Breast epithelium (tissue), 4 donors: ENCODE results near the gene RHCG. TPM values are rescaled to one million over a fixed set of nuclear protein-coding genes. Genes with fewer than 3 reads are reported as not detected.

Experiments used
- DNase-seq, 2 donors: peaks; one replicate each; pipeline ENCODE4 v3.0.0-alpha.2; 2019; ENCODE audit warnings: low spot score in 2 of 2
- H3K27ac ChIP-seq, 2 donors: fragments of 200-600 bp; sonication (generic) in 1 of 2; one replicate each; pipeline ENCODE4 v1.5.1; 2016 to 2019; ENCODE audit warnings: mild to moderate bottlenecking in 1 of 2
- H3K27me3 ChIP-seq, 2 donors: fragments of 200-600 bp; sonication (generic) in 1 of 2; one replicate each; pipeline versions ENCODE4 v1.5.1 to v1.6.0; 2017 to 2019; ENCODE audit warnings: control low read depth in 1 of 2, mild to moderate bottlenecking in 1 of 2
- H3K36me3 ChIP-seq: fragments of 200-600 bp; one replicate; pipeline ENCODE4 v1.5.1; 2019
- H3K4me1 ChIP-seq, 2 donors: fragments of 200-600 bp; sonication (generic); one replicate each; pipeline ENCODE4 v1.5.1; 2016 to 2019; ENCODE audit warnings: control low read depth in 1 of 2
- H3K4me3 ChIP-seq, 3 donors: fragments of 200-600 bp; sonication (generic); 1 replicate in 2 of 3; 2 replicates in 1 of 3; pipeline ENCODE4 v1.5.1; 2016 to 2019; ENCODE audit warnings: mild to moderate bottlenecking in 3 of 3, moderate library complexity in 2 of 3
- H3K9me3 ChIP-seq, 2 donors: fragments of 200-600 bp; sonication (generic) in 1 of 2; one replicate each; pipeline ENCODE4 v1.5.1; 2016 to 2019; ENCODE audit warnings: control low read depth in 1 of 2
- CTCF ChIP-seq, 3 donors: fragments of 450-650 bp; IDR thresholded peaks; one replicate each; pipeline ENCODE4 v1.5.1; 2016 to 2017; ENCODE audit warnings: antibody characterized with exemption in 3 of 3, mild to moderate bottlenecking in 3 of 3, moderate library complexity in 3 of 3
- POLR2A ChIP-seq: fragments of 450-650 bp; IDR thresholded peaks from one replicate; pipeline ENCODE4 v1.6.1; 2016; ENCODE audit warnings: antibody characterized with exemption, mild to moderate bottlenecking, moderate library complexity
- POLR2AphosphoS5 ChIP-seq, 3 donors: sonication (generic); formaldehyde crosslinking; IDR thresholded peaks; one replicate each; pipeline ENCODE4 v1.6.1; 2017; ENCODE audit warnings: antibody characterized with exemption in 3 of 3
- intact Hi-C: fragments of 100-400 bp; cut with DNase I; formaldehyde crosslinking; loops from one replicate; pipeline ENCODE4 v1.15.1; 2023; ENCODE audit warnings: low total_unique reads
- total RNA-seq, 3 donors: library from RNA; depleted of rRNA; stranded (reverse); fragments of >200 nt; gene quantifications; one replicate each; pipeline ENCODE4 v1.1.0, GENCODE V29; 2016

Gene RHCG
- total RNA-seq, 3 donors from 2014 or later = 0.16 to 1.5 (median 0.66) TPM

- DNase-seq = no peak
- no peak overlapping the region for H3K4me3 ChIP-seq
- no peaks in the 10 kb centered on the region for H3K4me1 ChIP-seq
- no peaks in the 10 kb centered on the region for H3K9me3 ChIP-seq
- H3K27me3 ChIP-seq = peaks cover 0 to 17% of the 10 kb centered on the region in 2 donors
- no peak overlapping the region for H3K27ac ChIP-seq
- TF ChIP-seq POLR2AphosphoS5 (IDR thresholded peaks at IDR 0.05) = no peak
- no peak for TF ChIP-seq POLR2A
- TF ChIP-seq CTCF (IDR thresholded peaks at IDR 0.05) = no peak
- intact Hi-C loops = no loop called here
- H3K36me3 ChIP-seq = no peaks in the 10 kb centered on the region
Observed at GRCh38 chr15:89448825-89449224, 47.6 kb downstream of the RHCG start.

GRCh38 chr15:89447676-89448075 lies 48.7 kb downstream of the RHCG start:
- intact Hi-C loops = no loop called here
- peaks cover 0 to 17% of the 10 kb centered on the region in 2 donors for H3K27me3 ChIP-seq

GRCh38 chr15:89446255-89446891 lies 50.0 kb downstream of the RHCG start:
- intact Hi-C loops = no loop called here
- Histone ChIP-seq H3K27ac (no peak overlapping the region), H3K4me1 (no peaks in the 10 kb centered on the region), H3K36me3 (no peaks in the 10 kb centered on the region), H3K9me3 (no peaks in the 10 kb centered on the region), H3K4me3 (no peak overlapping the region), H3K27me3 (peaks cover 0 to 17% of the 10 kb centered on the region in 2 donors)
- TF ChIP-seq POLR2A = no peak
- no peak for TF ChIP-seq CTCF (IDR thresholded peaks at IDR 0.05)
- no peak for TF ChIP-seq POLR2AphosphoS5 (IDR thresholded peaks at IDR 0.05)
- no peak for DNase-seq

More at GRCh38 chr15:89447676-89448075, 48.7 kb downstream of the RHCG start:
- H3K27ac ChIP-seq = no peak overlapping the region
- DNase-seq = no peak
- H3K36me3 ChIP-seq = no peaks in the 10 kb centered on the region
- no peaks in the 10 kb centered on the region for H3K9me3 ChIP-seq
- no peaks in the 10 kb centered on the region for H3K4me1 ChIP-seq
- no peak overlapping the region for H3K4me3 ChIP-seq
- TF ChIP-seq POLR2A (no peak), POLR2AphosphoS5 (IDR thresholded peaks at IDR 0.05) (no peak), CTCF (IDR thresholded peaks at IDR 0.05) (no peak)

- Histone ChIP-seq H3K36me3 (no peaks in the 10 kb centered on the region), H3K9me3 (no peaks in the 10 kb centered on the region), H3K27ac (no peak overlapping the region), H3K4me1 (no peaks in the 10 kb centered on the region), H3K27me3 (peaks cover 0 to 13% of the 10 kb centered on the region in 2 donors), H3K4me3 (no peak overlapping the region)
- intact Hi-C loops = no loop called here
- DNase-seq = no peak
- TF ChIP-seq CTCF (IDR thresholded peaks at IDR 0.05) = no peak
- TF ChIP-seq POLR2A = no peak
- no peak for TF ChIP-seq POLR2AphosphoS5 (IDR thresholded peaks at IDR 0.05)
Observed at GRCh38 chr15:89445518-89445917, 50.9 kb downstream of the RHCG start.

- intact Hi-C loops = no loop called here
- Histone ChIP-seq H3K27me3 (peaks cover 0 to 13% of the 10 kb centered on the region in 2 donors), H3K9me3 (no peaks in the 10 kb centered on the region), H3K4me3 (no peak overlapping the region), H3K36me3 (no peaks in the 10 kb centered on the region), H3K27ac (no peak overlapping the region), H3K4me1 (no peaks in the 10 kb centered on the region)
- TF ChIP-seq POLR2AphosphoS5 (IDR thresholded peaks at IDR 0.05) = no peak
- no peak for TF ChIP-seq POLR2A
- no peak for TF ChIP-seq CTCF (IDR thresholded peaks at IDR 0.05)
- no peak for DNase-seq
Observed at GRCh38 chr15:89444241-89445225, 51.9 kb downstream of the RHCG start.
